ENCODE data around the gene ZNF646. TPM values are rescaled to one million over a fixed set of nuclear protein-coding genes. Genes with fewer than 3 reads are reported as not detected.

Gene ZNF646
- total RNA-seq, 6 donors from 2014 or later, result 16.7 to 40.9 (median 23.2) TPM

DNA sequence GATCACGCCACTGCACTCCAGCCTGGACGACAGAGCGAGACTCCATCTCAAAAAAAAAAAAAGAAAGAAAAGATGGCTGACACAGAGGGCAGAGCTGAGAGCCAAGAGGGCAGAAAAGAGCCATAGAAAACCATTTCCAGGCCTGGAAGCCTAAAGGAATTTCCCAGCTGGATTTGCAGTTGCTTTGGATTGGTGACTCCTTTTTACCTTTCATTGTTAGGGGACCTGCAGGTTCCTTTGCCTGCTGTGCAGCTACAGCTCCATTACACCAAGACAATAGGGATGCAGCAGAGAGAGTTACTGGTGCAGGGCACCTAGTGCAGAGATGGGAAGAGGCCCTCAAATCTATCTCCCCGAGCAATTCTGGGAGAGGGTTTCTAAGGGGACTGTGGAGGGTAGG, 18.6 kb upstream of the ZNF646 start:
- ATAC-seq (ENCODE audit: low FRiP score in 2 of 2), result no peak
- no peak overlapping the region for H3K27ac ChIP-seq
- H3K4me3 ChIP-seq, result no peak overlapping the region
- H3K4me1 ChIP-seq, result no peaks in the 10 kb centered on the region
- WGBS, 2 donors, result 88 to 98% methylated on average over 4 of the region's 4 CpGs
- H3K27me3 ChIP-seq, result no peaks in the 10 kb centered on the region
- TF ChIP-seq POLR2A (IDR thresholded peaks at IDR 0.05), result no peak
- TF ChIP-seq EP300 (IDR thresholded peaks at IDR 0.05), result no peak
- TF ChIP-seq, protein P1, sequence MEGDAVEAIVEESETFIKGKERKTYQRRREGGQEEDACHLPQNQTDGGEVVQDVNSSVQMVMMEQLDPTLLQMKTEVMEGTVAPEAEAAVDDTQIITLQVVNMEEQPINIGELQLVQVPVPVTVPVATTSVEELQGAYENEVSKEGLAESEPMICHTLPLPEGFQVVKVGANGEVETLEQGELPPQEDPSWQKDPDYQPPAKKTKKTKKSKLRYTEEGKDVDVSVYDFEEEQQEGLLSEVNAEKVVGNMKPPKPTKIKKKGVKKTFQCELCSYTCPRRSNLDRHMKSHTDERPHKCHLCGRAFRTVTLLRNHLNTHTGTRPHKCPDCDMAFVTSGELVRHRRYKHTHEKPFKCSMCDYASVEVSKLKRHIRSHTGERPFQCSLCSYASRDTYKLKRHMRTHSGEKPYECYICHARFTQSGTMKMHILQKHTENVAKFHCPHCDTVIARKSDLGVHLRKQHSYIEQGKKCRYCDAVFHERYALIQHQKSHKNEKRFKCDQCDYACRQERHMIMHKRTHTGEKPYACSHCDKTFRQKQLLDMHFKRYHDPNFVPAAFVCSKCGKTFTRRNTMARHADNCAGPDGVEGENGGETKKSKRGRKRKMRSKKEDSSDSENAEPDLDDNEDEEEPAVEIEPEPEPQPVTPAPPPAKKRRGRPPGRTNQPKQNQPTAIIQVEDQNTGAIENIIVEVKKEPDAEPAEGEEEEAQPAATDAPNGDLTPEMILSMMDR (IDR thresholded peaks at IDR 0.05), result no peak
- TF ChIP-seq POLR2AphosphoS5 (IDR thresholded peaks at IDR 0.05), result no peak
- H3K9me3 ChIP-seq, result no peaks in the 10 kb centered on the region
- H3K36me3 ChIP-seq, result peaks cover 0 to 13% (median under 1%) of the 10 kb centered on the region in 4 donors
- DNase-seq, result no peak

DNA sequence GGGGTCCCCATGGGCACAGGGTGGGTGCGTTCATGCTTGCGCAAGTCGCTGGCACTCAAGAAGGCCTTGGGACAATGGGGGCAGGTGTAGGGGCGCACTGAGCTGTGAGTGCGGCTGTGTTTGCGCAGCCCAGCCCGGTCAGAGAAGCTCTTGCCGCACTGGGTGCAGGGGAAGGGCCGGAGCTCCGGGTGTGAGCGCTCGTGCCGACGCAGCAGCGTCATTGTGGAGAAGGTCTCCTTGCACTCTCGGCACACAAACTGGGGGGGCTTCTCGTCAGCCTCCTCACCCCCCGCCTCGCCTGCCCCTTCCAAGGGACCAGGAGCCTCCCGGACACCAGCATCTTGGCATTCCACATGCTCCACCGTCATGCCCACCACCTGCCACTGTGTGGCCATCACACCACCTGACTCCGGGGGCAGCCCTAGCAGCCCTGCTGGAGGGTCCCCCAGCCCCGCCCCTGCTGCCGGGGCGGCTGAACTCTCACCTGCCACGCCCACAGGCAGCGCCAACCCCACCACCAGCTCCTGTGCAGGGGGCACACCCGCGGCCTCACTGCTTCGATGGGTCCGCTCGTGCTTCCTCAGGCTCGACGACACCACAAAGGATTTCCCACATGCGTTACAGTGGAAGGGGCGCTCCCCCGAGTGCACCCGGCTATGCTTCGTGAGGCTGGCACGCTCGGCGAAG, 13.0 kb upstream of the ZNF646 start:
- Histone ChIP-seq H3K27me3 (no peaks in the 10 kb centered on the region), H3K4me1 (peaks cover 9 to 20% (median 14%) of the 10 kb centered on the region in 4 donors), H3K4me3 (no peak overlapping the region), H3K36me3 (peaks cover 8 to 45% (median 28%) of the 10 kb centered on the region in 4 donors), H3K27ac (no peak overlapping the region), H3K9me3 (no peaks in the 10 kb centered on the region)
- WGBS, 2 donors, result 93 to 97% methylated on average over 6 to 36 of the region's 42 CpGs
- TF ChIP-seq POLR2AphosphoS5 (IDR thresholded peaks at IDR 0.05) (no peak), EP300 (IDR thresholded peaks at IDR 0.05) (no peak), POLR2A (IDR thresholded peaks at IDR 0.05) (no peak)
- TF ChIP-seq, protein P1 (IDR thresholded peaks at IDR 0.05), result no peak
- ATAC-seq (ENCODE audit: low FRiP score in 2 of 2), result peak in 1 of 2 donors; percentile 12
- no peak for DNase-seq

DNA sequence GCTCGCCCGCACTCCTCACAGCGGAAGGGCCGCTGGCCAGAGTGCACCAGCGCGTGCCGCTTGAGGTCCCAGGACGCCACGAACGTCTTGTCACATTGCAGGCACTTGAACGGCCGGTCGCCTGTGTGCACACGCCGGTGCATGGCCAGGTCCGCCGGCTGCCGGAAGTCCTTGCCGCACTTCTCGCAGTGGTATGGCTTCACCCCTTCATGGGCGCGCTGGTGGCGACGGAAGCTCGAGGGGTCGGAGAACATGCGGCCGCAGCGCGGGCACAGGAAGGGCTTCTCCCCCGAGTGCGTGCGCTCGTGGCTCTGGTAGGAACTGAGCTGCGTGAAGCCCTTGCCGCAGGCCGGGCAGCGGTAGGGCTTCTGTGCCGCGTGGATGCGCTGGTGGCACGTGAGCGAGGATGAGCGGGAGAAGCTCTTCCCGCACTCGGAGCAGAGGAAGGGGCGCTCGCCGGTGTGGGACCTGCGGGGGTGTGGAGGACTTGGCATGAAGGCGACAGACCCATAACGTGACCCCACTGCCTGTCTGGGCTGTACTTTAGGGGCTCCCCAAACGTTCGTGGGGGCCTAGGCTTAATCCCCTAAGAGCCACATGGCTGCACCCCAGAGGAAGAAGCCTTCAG, 12.3 kb upstream of the ZNF646 start:
- no peak for DNase-seq
- peaks cover 9 to 20% (median 14%) of the 10 kb centered on the region in 4 donors for H3K4me1 ChIP-seq
- H3K27ac ChIP-seq, result no peak overlapping the region
- H3K4me3 ChIP-seq, result no peak overlapping the region
- H3K36me3 ChIP-seq, result peaks cover 8 to 45% (median 28%) of the 10 kb centered on the region in 4 donors
- no peak for ATAC-seq (ENCODE audit: low FRiP score in 2 of 2)
- TF ChIP-seq, protein P1 (IDR thresholded peaks at IDR 0.05), result no peak
- no peak for TF ChIP-seq POLR2AphosphoS5 (IDR thresholded peaks at IDR 0.05)
- no peak for TF ChIP-seq POLR2A (IDR thresholded peaks at IDR 0.05)
- no peak for TF ChIP-seq EP300 (IDR thresholded peaks at IDR 0.05)
- H3K27me3 ChIP-seq, result no peaks in the 10 kb centered on the region
- WGBS, 2 donors, result 97% methylated on average over 37 to 51 of the region's 54 CpGs
- no peaks in the 10 kb centered on the region for H3K9me3 ChIP-seq

DNA sequence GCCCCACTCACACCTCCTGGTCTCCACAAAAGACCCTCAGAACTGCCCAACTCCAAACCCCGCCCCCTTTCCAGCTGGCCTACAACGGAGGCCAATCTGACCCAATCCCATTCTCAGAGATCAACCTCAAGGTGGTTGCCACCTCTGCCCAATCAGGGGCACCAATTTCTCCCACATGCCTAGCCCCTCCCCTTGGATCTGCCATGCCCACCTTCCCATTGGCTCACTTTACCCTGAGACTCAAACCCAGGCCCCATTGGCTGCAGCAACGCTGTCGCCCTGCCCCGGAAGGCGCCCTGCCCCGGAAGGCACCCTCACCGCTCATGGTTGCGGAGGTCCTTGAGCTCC, 10.8 kb upstream of the ZNF646 start:
- DNase-seq (no peak), ATAC-seq (ENCODE audit: low FRiP score in 2 of 2) (no peak)
- TF ChIP-seq POLR2A (IDR thresholded peaks at IDR 0.05) (no peak), POLR2AphosphoS5 (IDR thresholded peaks at IDR 0.05) (no peak), EP300 (IDR thresholded peaks at IDR 0.05) (no peak)
- TF ChIP-seq, protein P1 (IDR thresholded peaks at IDR 0.05), result no peak
- Histone ChIP-seq H3K4me3 (no peak overlapping the region), H3K36me3 (peaks cover 8 to 39% (median 28%) of the 10 kb centered on the region in 4 donors), H3K27ac (no peak overlapping the region), H3K27me3 (no peaks in the 10 kb centered on the region), H3K4me1 (peaks cover 9 to 20% (median 14%) of the 10 kb centered on the region in 4 donors), H3K9me3 (no peaks in the 10 kb centered on the region)
- 95 to 96% methylated on average over 7 to 9 of the region's 9 CpGs for WGBS, 2 donors

Measured in upper lobe of left lung (tissue), 6 donors.